Measurements from ENCODE around the gene MPI. TPM values are rescaled to one million over a fixed set of nuclear protein-coding genes. Genes with fewer than 3 reads are reported as not detected.

MPI gene
- total RNA-seq, 1 donor from 2014 or later: 29.4 TPM

GRCh38 chr15:74950078-74950908 lies 60.5 kb downstream of the MPI start:
- Histone ChIP-seq H3K9me3 (no peaks in the 10 kb centered on the region), H3K4me1 (peaks cover 19% of the 10 kb centered on the region), H3K27ac (no peak overlapping the region), H3K4me3 (no peak overlapping the region), H3K36me3 (no peaks in the 10 kb centered on the region), H3K27me3 (ENCODE audit: low read depth) (no peaks in the 10 kb centered on the region)
- ATAC-seq (peak; percentile 83 to 88), DNase-seq (no peak)
- TF ChIP-seq CTCF (IDR thresholded peaks at IDR 0.05): peak; percentile 95
- intact Hi-C loops (cut with DNase I): no loop called here

DNA sequence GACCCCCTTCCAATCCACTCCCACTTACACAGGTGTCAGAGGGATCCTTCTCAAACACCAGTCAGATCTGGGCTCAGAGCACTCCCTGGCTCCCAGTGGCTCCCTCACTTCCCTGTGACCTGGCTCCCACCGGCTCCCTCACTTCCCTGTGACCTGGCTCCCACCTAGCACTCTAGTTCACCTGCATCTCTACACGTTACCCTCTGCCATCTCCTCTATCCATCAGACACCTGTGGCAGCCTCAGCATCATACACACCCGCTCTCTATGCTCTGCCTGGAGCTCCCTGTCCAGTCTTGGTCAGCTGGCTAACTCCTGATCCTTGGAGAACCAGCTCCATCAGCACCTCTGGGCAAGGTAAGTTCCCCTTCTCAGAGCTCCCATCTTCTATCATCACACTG lies 61.2 kb downstream of the MPI start:
- intact Hi-C loops (cut with DNase I): no loop called here
- TF ChIP-seq CTCF (IDR thresholded peaks at IDR 0.05): no peak
- H3K36me3 ChIP-seq: no peaks in the 10 kb centered on the region
- ATAC-seq (no peak), DNase-seq (no peak)
- peaks cover 26% of the 10 kb centered on the region for H3K4me1 ChIP-seq
- H3K9me3 ChIP-seq: no peaks in the 10 kb centered on the region
- no peak overlapping the region for H3K27ac ChIP-seq
- H3K4me3 ChIP-seq: no peak overlapping the region
- no peaks in the 10 kb centered on the region for H3K27me3 ChIP-seq (ENCODE audit: low read depth)

Small RNAs within 50 kb of the gene (microRNA-seq; reads per million reads assigned to microRNA genes)
- gene MIR6882 (ENCODE audit: borderline number of aligned reads): not detected

Other genes with a start within 250 kb of the MPI start
- gene EDC3, start 194.0 kb upstream of the MPI start, total RNA-seq: 30.5 TPM
- 0.38 TPM for gene CYP1A1, start 164.5 kb upstream of the MPI start, total RNA-seq
- not detected for gene CYP1A2, start 141.2 kb upstream of the MPI start, total RNA-seq
- gene CSK, start 108.0 kb upstream of the MPI start, total RNA-seq: 83.8 TPM
- gene LMAN1L, start 77.2 kb upstream of the MPI start, total RNA-seq: not detected
- gene CPLX3, start 63.4 kb upstream of the MPI start, total RNA-seq: not detected
- 40.3 TPM for gene ULK3, start 46.9 kb upstream of the MPI start, total RNA-seq
- gene SCAMP2, start 16.7 kb upstream of the MPI start, total RNA-seq: 122 TPM
- 92.2 TPM for gene FAM219B, start 16.8 kb downstream of the MPI start, total RNA-seq
- gene COX5A, start 48.0 kb downstream of the MPI start, total RNA-seq: 134 TPM
- 17.0 TPM for gene RPP25, start 66.7 kb downstream of the MPI start, total RNA-seq
- gene SCAMP5, start 105.5 kb downstream of the MPI start, total RNA-seq: 1.9 TPM
- gene PPCDC, start 133.5 kb downstream of the MPI start, total RNA-seq: 11.2 TPM

All from lower lobe of right lung (tissue), 2 donors.